DMS114 treated with DMSO at 0.1 percent for 48 hours (cell line): ENCODE data around the gene ALKBH1.
A peak's percentile ranks its signal among the peaks of the same experiment; 100 is the strongest.
"Not testable (repeated sequence)": the region's sequence is repeated elsewhere in the genome, so short reads cannot be mapped to it uniquely, and the experiment has no call there.

Source experiments
- DNase-seq: peaks from one replicate; lab custom pipeline; 2025; ENCODE audit not compliant: unreplicated experiment; lab: John Stamatoyannopoulos, UW

Gene ALKBH1

DNA sequence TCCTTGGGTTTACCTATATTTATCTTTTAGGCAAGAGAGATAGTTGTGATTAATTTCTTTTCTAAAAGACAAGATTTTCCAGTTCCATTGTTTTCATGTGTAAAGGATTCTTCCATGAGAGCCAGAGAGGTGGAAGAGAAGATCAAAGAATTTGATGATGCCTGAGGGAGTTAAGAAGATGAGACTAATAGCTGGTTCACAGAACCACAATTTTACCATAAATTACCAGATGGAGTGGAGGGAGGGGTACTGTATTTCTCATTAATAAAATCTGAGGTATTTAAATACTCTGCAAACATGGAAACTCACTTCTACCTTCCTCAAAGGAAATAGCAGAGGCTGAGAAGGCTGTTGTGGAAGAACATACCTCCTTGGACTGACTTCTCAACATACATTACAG is 34.6 kb downstream of the ALKBH1 start:
- no peak for DNase-seq

DNA sequence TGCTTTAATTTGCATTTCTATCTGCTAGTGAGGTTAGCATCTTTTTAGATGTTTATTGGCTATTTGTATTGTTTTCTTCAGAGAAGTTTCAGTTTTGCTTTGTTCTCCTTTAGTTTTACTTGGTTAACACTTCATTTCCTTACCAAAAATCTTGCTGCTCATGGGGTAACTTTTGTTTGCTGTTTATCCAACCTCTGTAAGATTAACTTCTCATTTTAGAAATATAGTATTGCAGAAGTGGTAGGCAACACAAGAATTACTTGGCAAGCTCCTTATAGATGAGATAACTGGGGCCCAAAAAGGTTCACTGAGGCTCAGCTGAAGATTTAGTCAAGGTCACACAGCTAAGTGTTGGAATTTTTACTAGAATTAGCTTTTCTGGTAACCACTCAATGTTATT is 40.5 kb downstream of the ALKBH1 start:
- DNase-seq, result no peak

DNA sequence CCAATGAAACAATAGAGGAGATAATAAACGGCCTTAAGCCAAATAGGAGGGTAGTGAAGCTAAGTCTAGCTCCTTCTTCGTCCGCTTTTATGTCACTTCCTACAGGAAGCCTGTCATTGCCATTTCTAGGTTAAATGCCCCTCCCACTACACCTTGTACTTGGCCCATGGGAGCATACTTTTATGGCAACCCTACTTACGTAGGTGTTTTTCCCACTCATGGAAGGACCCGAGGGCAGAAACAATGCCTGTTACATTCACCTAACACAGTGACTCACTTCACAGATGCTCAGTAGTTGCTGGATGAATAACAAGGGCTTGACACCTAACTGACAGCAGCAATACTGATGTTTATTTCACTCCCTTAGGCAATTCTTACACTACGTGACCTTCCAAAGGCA is 44.5 kb downstream of the ALKBH1 start:
- no peak for DNase-seq

DNA sequence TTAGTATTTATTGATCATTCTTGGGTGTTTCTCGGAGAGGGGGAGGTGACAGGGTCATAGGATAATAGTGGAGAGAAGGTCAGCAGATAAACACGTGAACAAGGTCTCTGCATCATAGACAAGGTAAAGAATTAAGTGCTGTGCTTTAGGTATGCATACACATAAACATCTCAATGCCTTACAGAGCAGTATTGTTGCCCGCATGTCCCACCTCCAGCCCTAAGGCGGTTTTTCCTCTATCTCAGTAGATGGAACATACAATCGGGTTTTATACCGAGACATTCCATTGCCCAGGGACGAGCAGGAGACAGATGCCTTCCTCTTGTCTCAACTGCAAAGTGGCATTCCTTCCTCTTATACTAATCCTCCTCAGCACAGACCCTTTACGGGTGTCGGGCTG is 46.3 kb downstream of the ALKBH1 start:
- DNase-seq, result not testable (repeated sequence)

DNA sequence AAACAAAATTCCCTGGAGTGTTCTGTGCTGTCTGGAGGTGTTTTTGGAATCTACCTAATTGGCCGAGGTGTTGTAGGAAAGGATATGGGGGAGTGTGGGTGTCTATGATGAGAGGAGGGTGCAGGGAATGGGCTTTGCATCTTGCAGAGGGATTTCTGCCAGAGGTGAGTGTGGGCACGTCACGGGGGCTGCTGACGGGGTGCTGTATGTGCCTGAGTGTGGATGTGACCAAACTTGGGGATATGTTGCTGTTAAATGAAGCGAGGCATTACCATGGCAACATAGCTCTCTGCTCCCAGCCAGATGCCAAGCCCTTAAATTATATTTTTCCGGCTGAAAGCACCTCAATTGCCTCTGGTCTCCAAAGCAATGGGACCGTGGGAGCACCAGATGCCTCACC is 47.1 kb downstream of the ALKBH1 start:
- DNase-seq, result no peak

DNA sequence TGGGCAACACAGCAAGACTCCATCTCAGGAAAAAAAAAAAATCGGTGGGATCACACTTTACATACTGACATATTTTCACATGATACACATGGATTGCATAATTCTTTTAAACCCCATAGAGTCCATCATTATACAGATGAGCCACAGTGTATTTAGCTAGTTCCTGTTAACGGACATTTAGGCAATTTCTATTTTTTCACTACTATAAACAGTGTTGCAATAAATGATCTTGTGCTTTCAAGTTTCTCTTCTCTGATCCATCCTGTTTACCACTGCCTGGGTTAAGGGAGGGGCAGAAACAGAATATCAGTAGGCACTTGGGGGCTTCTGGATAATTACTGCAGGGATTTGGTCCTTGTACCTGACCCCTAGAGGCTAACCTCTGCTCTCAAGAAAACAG is 48.0 kb downstream of the ALKBH1 start:
- DNase-seq, result no peak

DNA sequence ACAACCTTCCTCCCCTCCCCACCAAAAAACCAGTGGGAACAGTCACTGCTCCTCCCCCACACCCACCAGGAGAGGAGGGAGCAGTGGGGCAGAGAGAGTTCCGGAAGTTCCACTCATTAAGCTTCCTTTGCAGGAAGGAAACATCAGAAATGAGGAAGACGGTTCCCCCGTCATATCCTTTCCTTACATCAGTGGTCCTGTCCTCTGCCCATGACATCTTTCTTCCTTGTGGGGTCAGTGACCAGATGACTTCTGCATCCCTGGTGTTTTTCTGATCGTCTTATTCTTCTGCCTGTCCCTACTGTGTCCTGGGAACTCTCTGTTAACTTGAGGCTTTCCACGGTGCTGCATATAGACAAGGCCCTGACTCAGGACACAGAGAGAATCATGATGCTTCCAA is 50.5 kb downstream of the ALKBH1 start:
- DNase-seq, result no peak

DNA sequence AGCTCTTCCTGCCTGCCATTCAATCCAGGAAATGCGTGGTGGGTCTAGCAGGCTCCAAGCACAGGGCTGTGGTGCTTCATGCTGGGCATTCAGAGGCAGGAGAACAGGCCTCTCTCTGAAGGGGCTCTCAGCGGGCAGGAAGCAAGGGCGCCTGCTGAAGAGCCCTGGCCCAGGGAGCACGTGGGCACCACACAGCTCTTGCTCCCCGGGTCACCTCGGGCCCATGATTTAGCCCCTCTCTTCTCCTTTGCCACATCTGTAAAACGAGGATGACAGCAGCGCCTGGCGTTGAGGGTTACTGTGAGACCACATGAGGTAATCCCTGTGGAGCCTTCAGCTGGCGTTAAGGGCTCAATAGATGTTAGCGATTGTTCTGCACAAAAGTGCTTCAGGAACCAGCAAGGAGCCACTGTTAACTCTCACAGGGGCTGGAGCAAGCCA is 53.8 kb downstream of the ALKBH1 start:
- no peak for DNase-seq

DNA sequence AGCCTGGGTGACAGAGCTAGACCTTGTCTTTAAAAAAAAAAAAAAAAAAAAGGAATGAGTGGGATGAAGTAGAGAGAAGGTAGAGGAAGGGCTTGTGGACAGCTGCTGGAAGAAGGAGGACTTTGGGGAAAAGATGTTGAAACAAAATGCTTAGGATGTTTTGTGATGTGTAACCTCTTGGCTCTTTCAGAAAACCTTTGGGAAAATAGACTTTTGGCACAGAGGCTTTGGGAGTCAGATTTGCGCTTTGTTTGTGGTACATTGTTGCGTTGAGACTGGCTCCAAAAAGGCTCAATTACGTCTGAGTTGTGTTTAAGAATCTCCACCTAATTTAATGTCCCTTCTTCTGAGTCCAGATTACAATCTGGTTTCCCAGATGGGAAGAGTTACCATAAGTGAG is 58.5 kb downstream of the ALKBH1 start:
- DNase-seq, result no peak

DNA sequence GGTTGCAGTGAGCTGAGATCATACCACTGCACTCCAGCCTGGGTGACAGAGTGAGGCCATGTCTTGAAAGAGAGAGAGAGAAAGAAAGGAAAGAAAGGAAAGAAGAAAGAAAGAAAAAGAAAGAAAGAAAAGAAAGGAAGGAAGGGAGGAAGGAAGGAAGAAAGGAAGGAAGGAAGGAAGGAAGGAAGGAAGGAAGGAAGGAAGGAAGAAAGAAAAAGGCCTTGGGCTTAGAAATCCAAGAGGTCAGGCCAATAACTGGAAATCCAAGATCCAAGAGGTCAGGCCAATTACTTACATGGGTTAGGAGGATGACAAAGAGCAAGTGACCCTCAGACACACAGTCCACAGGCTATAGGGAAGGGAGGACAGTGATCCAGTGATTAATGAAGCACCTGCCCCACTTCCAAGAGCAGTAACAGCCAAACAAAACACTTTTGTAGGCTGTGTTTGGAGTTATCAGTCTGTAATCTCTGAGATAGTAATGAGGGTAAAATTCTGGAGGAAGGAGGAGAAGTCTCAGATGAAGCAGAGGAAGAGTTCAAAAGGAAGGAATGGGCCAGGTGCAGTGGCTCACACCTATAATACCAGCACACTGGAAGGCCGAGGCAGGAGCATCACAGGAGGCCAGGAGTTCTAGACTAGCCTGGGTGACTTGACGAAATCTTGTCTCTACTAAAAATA is 59.2 kb downstream of the ALKBH1 start:
- DNase-seq, result no peak

DNA sequence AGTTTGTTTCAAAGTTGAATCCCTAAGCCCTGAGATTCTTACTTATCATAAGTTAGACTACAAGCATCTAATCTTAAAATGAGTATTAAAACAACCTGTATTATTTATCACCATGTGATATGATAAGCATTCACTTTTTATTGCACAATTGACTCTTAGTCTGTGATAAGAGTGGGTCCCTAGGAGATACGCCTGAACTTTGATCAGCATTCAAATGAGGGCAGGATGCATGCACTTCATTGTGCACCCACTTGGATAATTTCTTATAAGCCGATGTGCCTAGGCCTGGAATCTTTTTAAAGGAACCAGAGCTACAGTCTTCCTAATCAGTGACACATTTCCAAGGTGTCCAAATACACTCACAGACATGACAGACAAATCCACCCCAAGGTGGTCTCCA is 60.0 kb downstream of the ALKBH1 start:
- no peak for DNase-seq

DNA sequence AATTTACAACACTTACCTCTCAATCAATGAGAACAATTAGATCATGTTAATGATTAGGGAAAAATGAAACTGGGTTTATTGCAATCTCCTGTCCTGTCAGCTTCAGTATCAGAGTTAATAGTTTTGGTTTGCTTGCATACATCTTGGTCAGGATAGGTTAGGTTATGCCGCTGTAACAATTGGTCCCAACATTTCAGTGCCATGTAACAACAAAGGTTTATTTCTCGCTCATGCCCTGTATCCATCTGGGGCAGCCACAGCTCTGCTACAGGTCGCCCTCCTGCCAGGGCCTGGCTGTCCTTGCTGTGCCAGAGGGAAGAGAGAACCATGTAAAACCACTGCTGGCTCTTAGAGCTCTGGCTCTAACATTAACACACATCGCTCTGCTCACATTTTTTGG is 60.9 kb downstream of the ALKBH1 start:
- no peak for DNase-seq

DNA sequence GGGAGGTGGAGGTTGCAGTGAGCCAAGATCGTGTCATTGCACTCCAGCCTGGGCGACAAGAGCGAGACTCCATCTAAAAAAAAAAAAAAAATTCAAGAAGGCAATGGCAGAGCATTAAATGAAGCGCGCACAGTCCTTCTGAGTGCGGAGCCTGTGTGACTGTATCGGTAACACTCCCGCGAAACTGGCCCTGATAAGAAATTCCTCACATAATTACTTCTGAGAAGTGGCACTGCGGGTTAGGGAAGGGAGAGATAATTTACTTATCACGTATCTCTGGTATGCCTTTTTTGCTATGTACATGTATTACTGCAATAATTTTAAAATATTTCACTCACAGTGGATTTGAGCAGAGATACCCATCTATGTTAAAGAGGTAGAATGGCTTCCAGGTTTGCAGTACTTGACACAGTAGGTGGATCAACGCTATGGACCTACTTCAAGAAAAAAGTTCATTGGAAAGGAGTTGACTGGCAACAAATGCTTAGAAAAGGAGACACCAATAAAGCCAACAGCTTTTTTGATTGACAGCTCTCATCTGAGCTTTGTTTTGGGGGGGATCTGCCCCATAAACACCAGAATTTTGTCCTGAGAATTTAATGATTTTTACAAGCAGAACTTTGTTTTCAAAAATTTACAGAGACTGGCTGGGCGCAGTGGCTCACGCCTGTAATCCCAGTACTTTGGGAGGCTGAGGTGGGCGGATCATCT is 62.1 kb downstream of the ALKBH1 start:
- DNase-seq, result no peak

DNA sequence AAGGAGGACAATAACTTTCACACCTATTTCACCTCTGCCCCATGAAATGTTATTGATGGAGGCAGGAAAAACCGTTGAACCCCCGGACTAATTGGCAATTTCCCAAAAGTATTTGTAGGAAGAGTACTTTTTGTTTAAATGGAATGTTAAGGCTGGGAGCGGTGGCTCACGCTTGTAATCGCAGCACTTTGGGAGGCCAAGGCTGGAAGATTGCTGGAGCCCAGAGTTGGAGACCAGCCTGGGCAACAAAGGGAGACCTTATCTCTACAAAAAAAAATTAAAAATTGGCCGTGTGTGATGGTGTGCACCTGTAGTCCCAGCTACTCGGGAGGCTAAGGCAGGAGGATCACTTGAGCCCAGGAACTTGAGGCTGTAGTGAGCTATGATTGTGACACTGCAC is 65.4 kb downstream of the ALKBH1 start:
- DNase-seq, result no peak

DNA sequence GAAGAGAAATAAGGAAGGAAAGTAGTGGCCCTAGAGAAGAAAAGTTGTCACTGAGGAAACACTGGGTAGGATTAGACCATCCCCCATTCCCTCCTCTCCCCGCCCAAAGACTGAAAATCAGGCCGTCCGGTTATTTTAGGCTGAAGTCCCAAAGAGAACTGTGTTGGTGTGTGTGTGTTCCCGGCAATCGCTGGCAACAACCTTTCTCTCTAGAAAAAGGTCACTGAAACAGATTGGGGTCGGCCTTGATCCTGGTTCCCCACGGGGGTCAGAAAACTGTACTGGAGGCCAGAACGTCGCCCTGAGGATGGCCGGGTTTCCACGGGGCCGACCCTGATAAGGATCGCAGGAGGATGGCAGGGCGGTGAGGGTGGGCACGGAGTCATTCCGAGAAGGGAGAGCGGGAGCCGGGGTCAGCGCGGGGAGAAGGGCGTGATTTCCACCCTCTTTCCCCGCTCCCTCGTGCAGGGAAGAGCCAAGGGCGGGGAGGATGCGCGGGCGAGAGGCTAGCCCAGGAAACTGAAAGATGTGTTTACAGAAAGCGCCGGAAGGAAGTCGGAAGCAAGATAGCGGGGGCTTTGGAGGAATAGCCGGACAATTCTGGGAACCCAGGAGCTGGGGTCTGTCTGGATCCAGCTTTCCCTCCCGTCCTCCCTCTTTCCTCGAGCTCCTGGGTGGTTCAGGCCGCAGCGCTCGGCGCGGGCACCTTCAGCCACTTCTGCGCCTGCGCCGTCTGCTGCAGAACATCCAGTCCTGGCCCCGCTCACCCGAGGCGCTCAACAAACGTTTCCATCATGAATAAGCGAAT is 66.1 kb downstream of the ALKBH1 start:
- peak; percentile 49 for DNase-seq

DNA sequence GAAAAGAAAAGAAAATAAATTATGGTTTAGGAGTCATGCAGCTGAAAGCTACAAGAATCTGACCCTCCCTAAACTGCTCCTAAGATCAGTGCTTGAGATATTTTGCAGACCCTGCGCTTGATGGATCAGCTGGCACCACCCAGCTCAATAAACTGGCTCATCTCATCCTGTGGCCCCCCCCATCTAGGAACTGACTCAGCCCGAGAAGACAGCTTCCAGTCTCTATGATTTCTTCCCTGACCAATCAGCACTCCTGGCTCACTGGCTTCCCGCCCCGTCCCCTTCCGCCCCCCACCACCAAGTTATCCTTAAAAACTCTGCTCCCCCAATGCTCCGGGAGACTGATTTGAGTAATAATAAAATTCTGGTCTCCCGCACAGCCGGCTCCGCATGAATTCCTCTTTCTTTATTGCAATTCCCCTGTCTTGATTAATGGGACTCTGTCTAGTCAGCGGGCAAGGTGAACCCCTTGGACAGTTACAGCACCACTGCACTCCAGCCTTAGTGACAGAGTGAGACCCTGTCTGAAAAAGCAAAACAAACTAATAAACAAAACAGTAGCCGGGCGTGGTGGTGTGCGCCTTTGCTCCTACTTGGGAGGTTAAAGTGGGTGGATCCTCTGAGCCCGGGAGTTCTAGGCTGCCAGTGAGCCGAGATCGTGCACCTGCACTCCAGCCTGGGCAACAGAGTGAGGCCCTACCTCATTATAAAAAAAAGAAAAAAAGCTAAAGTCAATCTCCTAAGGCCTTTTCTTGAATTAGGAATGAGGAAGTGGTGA is 66.9 kb downstream of the ALKBH1 start:
- no peak for DNase-seq

DNA sequence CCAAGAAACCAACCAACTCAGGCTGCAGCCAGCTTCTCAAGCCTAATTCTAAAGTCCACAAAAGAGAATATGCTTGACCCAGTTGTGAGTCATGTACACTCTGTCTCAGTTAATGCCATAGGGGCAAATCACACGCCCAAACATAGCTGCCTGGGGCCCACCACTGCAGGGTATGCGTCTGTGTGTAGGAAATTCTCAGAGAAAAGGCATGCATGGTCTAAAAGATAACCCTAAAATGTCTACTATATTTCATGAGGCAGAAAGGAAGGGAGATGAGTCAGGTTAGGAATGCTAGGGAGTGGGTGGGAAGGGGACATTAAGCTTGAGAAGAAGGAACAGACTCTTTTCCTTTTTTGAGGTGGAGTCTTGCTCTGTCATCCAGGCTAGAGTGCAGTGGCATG is 69.1 kb downstream of the ALKBH1 start:
- DNase-seq, result no peak

DNA sequence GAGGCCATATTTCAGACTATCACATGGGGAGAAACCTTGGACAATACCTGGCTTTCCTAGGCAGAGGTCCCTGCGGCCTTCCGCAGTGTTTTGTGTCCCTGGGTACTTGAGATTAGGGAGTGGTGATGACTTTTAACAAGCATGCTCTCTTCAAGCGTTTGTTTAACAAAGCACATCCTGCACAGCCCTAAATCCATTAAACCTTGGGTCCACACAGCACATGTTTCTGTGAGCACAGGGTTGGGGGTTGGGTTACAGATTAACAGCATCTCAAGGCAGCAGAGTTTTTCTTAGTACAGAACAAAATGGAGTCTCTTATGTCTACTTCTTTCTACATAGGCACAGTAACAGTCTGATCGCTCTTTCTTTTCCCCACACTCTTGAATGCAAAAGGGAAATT is 72.0 kb downstream of the ALKBH1 start:
- DNase-seq, result not testable (repeated sequence)

DNA sequence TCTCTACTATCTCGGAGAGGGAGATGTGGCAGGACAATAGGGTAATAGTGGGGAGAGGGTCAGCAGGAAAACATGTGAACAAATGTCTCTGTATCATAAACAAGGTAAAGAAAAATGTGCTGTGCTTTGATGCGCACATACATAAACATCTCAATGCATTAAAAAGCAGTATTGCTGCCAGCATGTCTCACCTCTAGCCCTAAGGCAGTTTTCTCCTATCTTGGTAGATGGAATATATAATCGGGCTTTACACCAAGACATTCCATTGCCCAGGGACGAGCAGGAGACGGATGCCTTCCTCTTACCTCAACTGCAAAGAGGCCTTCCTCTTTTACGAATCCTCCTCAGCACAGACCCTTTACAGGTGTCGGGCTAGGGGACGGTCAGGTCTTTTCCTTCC is 72.4 kb downstream of the ALKBH1 start:
- DNase-seq, result not testable (repeated sequence)

DNA sequence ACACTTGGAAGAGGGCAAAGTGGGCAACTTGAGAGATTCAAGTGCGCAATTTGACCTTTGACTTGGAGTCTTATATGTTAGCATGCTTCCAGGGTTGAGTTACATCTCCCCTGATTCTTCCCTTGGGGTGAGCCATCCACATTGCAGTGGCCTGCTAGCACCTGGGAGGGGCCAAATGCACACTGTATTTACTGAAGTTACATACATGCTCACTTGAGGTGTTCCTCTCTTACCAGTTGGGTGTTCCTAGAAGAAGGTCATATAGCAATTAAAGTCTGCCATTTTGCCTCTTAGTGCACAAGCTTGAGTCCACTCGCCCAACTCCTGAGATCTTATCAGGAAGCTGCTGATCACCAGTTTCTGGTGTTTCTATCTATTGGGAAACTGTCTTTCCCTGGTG is 77.7 kb downstream of the ALKBH1 start:
- no peak for DNase-seq

DNA sequence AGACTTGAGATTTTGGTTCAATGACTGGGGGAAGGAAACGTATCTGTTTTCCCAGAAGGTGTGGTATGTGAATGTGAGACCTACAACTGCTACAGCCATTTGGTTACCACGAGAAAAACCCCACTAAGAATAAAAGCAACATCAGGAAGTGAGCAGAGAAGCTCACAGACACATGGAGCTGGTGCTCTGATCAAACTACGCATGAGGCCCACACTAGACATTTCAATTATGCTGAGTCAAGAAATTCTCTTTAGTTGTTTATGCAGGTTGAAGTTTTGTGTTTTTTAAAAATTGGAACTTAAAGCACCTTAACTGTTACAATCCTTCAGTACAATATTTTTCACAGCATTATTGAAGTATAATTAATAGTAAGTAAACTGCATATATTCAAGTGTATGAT is 82.5 kb downstream of the ALKBH1 start:
- DNase-seq, result no peak
